Activated T-helper 17 cell treated with anti-CD3 and anti-CD28 coated beads, Interleukin-2, amount 50 U/mL, for 72 hours (primary cell): ENCODE data around the gene CCDC57. TPM values are rescaled to one million over a fixed set of nuclear protein-coding genes. Genes with fewer than 3 reads are reported as not detected.
"Not testable (repeated sequence)": the region's sequence is repeated elsewhere in the genome, so short reads cannot be mapped to it uniquely, and the experiment has no call there.

ENCODE experiments used
- ATAC-seq: fragments of 150-1000 bp; cut with Tn5 transposase; replicated peaks from 2 replicates; pipeline ENCODE4 v1.10.0; 2021; ENCODE audit warnings: mild to moderate bottlenecking, moderate library complexity
- H3K27ac Mint-ChIP-seq: one replicate; pipeline ENCODE4 v1.8.0; 2022; ENCODE audit warnings: mixed read lengths
- H3K27me3 Mint-ChIP-seq: one replicate; pipeline ENCODE4 v1.8.0; 2022; ENCODE audit warnings: mixed read lengths
- H3K36me3 Mint-ChIP-seq: one replicate; pipeline ENCODE4 v1.8.0; 2022; ENCODE audit warnings: low read depth, mild to moderate bottlenecking, mixed read lengths
- H3K4me1 Mint-ChIP-seq: one replicate; pipeline ENCODE4 v1.8.0; 2022; ENCODE audit warnings: mixed read lengths
- H3K4me3 Mint-ChIP-seq: one replicate; pipeline ENCODE4 v1.8.0; 2022; ENCODE audit warnings: mild to moderate bottlenecking, mixed read lengths
- H3K9me3 Mint-ChIP-seq: one replicate; pipeline ENCODE4 v1.8.0; 2022; ENCODE audit warnings: mixed read lengths
- total RNA-seq, 2 donors: library from RNA; stranded (reverse); gene quantifications; one replicate each; pipeline ENCODE4 v1.2.3, GENCODE V29; 2022

Gene CCDC57
- total RNA-seq: 10 to 100 TPM; 36.9 to 37.7 TPM

GRCh38 chr17:82212331-82213250 is at the start of gene CCDC57:
CCDC57 (minus strand) TSS chr17:82212842; CDS start chr17:82201944, 10,898 bp downstream.
- Mint-ChIP-seq H3K9me3 (no peaks in the 10 kb centered on the region), H3K27me3 (no peaks in the 10 kb centered on the region), H3K27ac (peak within 1 kb of the TSS; percentile 73), H3K36me3 (no peaks in the 10 kb centered on the region), H3K4me3 (peak within 1 kb of the TSS; percentile 69), H3K4me1 (peaks cover 20% of the 10 kb centered on the region)
- ATAC-seq: peak; percentile 60

- ATAC-seq: no peak
- no peak overlapping the region for H3K4me3 Mint-ChIP-seq
- peaks cover 100% of the 10 kb centered on the region for H3K36me3 Mint-ChIP-seq
- no peaks in the 10 kb centered on the region for H3K27me3 Mint-ChIP-seq
- H3K9me3 Mint-ChIP-seq: no peaks in the 10 kb centered on the region
- H3K4me1 Mint-ChIP-seq: peaks cover 26% of the 10 kb centered on the region
- peak overlapping the region; percentile 20 for H3K27ac Mint-ChIP-seq
These were observed 49.7 kb upstream of the CCDC57 start for GRCh38 chr17:82262344-82262743.

- H3K4me3 Mint-ChIP-seq, ATAC-seq, H3K27me3 Mint-ChIP-seq, H3K9me3 Mint-ChIP-seq: not testable (repeated sequence)
- Mint-ChIP-seq H3K36me3 (peaks cover 100% of the 10 kb centered on the region), H3K27ac (peak overlapping the region; percentile 40), H3K4me1 (peaks cover 16% of the 10 kb centered on the region)
These were observed 47.6 kb upstream of the CCDC57 start for GRCh38 chr17:82259972-82260961.

DNA sequence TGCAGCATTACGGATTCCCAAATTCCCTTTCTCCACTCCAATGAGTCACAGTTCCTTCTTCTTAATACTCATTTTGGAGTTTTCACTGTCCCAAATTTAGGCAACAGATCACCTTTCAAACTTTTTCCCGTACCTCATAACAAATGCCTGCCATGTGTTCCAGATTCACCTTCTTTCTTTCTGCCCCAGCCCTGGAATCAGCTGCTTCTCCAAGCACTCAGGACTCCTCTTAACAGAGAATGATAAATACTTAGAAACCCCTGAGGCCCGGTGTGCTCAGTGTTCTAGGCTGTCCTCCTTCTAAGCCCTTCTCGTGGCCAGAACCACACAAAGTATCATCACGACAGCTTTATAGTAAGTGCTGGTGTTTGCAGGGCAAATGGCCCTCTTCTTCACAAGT is 45.9 kb upstream of the CCDC57 start:
- H3K27me3 Mint-ChIP-seq: no peaks in the 10 kb centered on the region
- H3K9me3 Mint-ChIP-seq: no peaks in the 10 kb centered on the region
- H3K4me1 Mint-ChIP-seq: peaks cover 16% of the 10 kb centered on the region
- no peak for ATAC-seq
- peak overlapping the region; percentile 40 for H3K27ac Mint-ChIP-seq
- no peak overlapping the region for H3K4me3 Mint-ChIP-seq
- H3K36me3 Mint-ChIP-seq: peaks cover 86% of the 10 kb centered on the region

- H3K4me3 Mint-ChIP-seq: peak overlapping the region; percentile 31
- H3K36me3 Mint-ChIP-seq: peaks cover 85% of the 10 kb centered on the region
- ATAC-seq: peak; percentile 99
- H3K27me3 Mint-ChIP-seq: no peaks in the 10 kb centered on the region
- H3K27ac Mint-ChIP-seq: peak overlapping the region; percentile 91
- no peaks in the 10 kb centered on the region for H3K9me3 Mint-ChIP-seq
- peaks cover 16% of the 10 kb centered on the region for H3K4me1 Mint-ChIP-seq
These were observed 44.8 kb upstream of the CCDC57 start for GRCh38 chr17:82257473-82257872.

DNA sequence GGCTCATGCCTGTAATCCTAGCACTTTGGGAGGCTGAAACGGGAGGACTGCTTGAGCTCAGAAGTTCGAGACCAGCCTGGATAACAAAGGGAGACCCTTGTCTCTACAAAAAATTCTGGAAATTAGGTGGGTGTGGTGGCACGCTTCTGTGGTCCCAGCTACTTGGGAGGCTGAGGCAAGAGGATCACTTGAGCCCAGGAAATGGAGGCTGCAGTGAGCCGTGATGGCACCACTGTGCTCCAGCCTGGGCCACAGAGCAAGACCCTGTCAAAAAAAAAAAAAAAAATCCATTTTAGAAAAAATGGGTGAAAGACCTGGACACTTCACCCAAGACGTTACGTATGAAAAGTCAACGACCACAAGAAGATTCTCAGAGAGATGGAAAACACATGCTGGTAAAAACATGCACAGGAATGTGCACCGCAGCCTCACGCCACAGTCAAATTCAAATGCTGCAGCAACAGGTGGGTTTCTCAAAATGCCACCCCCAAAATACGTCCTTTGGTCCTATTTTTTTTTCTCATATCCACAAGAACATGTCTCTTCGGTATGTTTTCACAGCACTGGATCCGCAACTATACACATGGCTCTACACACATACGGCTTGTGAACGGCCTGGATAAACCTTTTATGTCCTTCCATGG is 43.7 kb upstream of the CCDC57 start:
- Mint-ChIP-seq H3K27me3 (no peaks in the 10 kb centered on the region), H3K4me3 (no peak overlapping the region), H3K36me3 (peaks cover 85% of the 10 kb centered on the region), H3K9me3 (no peaks in the 10 kb centered on the region), H3K4me1 (peaks cover 12% of the 10 kb centered on the region), H3K27ac (peak overlapping the region; percentile 16)
- ATAC-seq: no peak

DNA sequence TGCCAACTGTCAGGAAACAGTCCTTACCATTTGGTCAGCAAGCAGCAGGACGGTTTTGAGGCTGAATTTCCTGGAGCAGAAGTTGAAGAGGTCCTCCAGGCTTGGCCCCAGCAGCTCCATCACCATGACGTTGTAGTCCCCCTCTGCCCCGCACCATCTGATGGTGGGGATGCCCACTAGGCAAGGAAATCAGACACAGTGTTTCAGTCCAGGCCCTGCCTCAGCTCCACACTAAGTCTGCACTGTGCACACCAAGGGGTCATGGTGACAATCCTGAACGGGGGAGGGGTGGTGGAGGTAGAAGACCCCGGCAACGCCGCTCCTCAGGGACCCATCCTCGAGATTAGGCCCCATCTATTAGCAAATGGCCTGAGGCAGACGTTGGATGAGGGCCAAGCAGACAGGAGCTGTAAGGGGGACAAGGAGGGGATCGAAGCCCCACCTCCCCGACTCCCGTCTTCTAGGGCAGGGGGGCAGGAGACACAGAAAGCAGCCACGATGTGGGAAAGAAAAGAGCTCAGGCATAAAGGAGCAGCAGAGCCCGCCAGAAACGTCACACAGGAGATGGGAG is 42.8 kb upstream of the CCDC57 start:
- ATAC-seq: no peak
- Mint-ChIP-seq H3K27me3 (no peaks in the 10 kb centered on the region), H3K4me1 (peaks cover 12% of the 10 kb centered on the region), H3K36me3 (peaks cover 85% of the 10 kb centered on the region), H3K9me3 (no peaks in the 10 kb centered on the region), H3K4me3 (no peak overlapping the region), H3K27ac (peak overlapping the region; percentile 16)

- not testable (repeated sequence) for H3K4me1 Mint-ChIP-seq, H3K27ac Mint-ChIP-seq, H3K9me3 Mint-ChIP-seq, H3K27me3 Mint-ChIP-seq, H3K4me3 Mint-ChIP-seq, ATAC-seq
- peaks cover 83% of the 10 kb centered on the region for H3K36me3 Mint-ChIP-seq
These were observed 42.1 kb upstream of the CCDC57 start for GRCh38 chr17:82254746-82255145.

DNA sequence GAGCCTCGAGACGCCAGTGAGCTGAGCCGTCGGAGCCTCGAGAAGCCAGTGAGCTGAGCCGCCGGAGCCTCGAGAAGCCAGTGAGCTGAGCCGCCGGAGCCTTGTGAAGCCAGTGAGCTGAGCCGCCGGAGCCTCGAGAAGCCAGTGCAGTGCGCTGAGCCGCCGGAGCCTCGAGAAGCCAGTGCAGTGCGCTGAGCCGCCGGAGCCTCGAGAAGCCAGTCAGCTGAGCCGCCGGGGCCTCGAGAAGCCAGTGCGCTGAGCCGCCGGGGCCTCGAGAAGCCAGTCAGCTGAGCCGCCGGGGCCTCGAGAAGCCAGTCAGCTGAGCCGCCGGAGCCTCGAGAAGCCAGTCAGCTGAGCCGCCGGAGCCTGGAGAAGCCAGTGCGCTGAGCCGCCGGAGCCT is 41.5 kb upstream of the CCDC57 start:
- H3K27me3 Mint-ChIP-seq, H3K4me3 Mint-ChIP-seq, ATAC-seq, H3K4me1 Mint-ChIP-seq, H3K27ac Mint-ChIP-seq, H3K9me3 Mint-ChIP-seq: not testable (repeated sequence)
- peaks cover 81% of the 10 kb centered on the region for H3K36me3 Mint-ChIP-seq

DNA sequence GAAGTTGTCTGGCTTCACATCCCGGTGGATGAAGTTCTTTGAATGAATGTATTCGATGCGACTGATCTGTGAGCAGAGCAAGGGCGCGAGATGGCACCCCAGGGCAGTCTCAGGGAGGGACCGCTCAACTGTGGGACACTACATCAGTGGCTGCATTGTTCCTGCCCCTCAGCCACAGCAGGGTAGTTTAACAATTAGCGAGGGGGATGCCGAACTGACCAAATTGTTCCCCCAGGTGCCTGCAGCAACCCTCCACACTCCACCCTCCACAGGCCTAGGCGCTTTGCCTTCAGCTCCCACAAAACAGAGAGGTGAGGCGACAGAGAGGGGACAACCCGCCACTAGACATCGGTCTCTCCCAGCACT is 40.5 kb upstream of the CCDC57 start:
- no peak for ATAC-seq
- peaks cover 8% of the 10 kb centered on the region for H3K4me1 Mint-ChIP-seq

GRCh38 chr17:82252511-82253178 is 40.0 kb upstream of the CCDC57 start:
- Mint-ChIP-seq H3K9me3 (no peaks in the 10 kb centered on the region), H3K4me3 (no peak overlapping the region), H3K4me1 (peaks cover 12% of the 10 kb centered on the region), H3K27ac (peak overlapping the region; percentile 66), H3K27me3 (no peaks in the 10 kb centered on the region), H3K36me3 (peaks cover 81% of the 10 kb centered on the region)
- no peak for ATAC-seq

More for the DNA sequence above, 40.5 kb upstream of the CCDC57 start:
- H3K9me3 Mint-ChIP-seq: no peaks in the 10 kb centered on the region
- no peak overlapping the region for H3K27ac Mint-ChIP-seq
- peaks cover 81% of the 10 kb centered on the region for H3K36me3 Mint-ChIP-seq
- H3K27me3 Mint-ChIP-seq: no peaks in the 10 kb centered on the region
- H3K4me3 Mint-ChIP-seq: no peak overlapping the region

- H3K27ac Mint-ChIP-seq: peak overlapping the region; percentile 38
These were observed 38.3 kb upstream of the CCDC57 start for GRCh38 chr17:82250868-82251500.

GRCh38 chr17:82249896-82250581 is 37.4 kb upstream of the CCDC57 start:
- H3K27me3 Mint-ChIP-seq: no peaks in the 10 kb centered on the region
- ATAC-seq: no peak
- peaks cover 81% of the 10 kb centered on the region for H3K36me3 Mint-ChIP-seq
- H3K27ac Mint-ChIP-seq: no peak overlapping the region
- H3K9me3 Mint-ChIP-seq: no peaks in the 10 kb centered on the region
- H3K4me1 Mint-ChIP-seq: peaks cover 7% of the 10 kb centered on the region
- H3K4me3 Mint-ChIP-seq: no peak overlapping the region

More at GRCh38 chr17:82250868-82251500, 38.3 kb upstream of the CCDC57 start:
- Mint-ChIP-seq H3K9me3 (no peaks in the 10 kb centered on the region), H3K36me3 (peaks cover 81% of the 10 kb centered on the region), H3K27me3 (no peaks in the 10 kb centered on the region), H3K4me1 (peaks cover 7% of the 10 kb centered on the region), H3K4me3 (no peak overlapping the region)
- ATAC-seq: no peak
